ENCODE data around the gene ZP1.

The ZP1 gene

GRCh38 chr11:60834742-60835533 lies 32.4 kb upstream of the ZP1 start:
- whole genome bisulfite sequencing (ENCODE audit: insufficient coverage, insufficient read length), result no CpG with 5 or more reads among the region's 7 CpGs
- H3K27me3 ChIP-seq (ENCODE audit: control insufficient read depth, insufficient read depth, low read length), result no peaks in the 10 kb centered on the region; the same call in 1 of the 2 replicates
- H3K4me3 ChIP-seq (ENCODE audit: low read length), result no peak overlapping the region
- H3K36me3 ChIP-seq (ENCODE audit: control insufficient read depth, insufficient read depth, low read length), result no peaks in the 10 kb centered on the region
- H3K9me3 ChIP-seq (ENCODE audit: control insufficient read depth, insufficient read depth, low read length), result no peaks in the 10 kb centered on the region
- H3K27ac ChIP-seq (ENCODE audit: low read length), result no peak overlapping the region
- DNase-seq (ENCODE audit: low read depth, low spot score), result no peak
- no peaks in the 10 kb centered on the region for H3K4me1 ChIP-seq (ENCODE audit: control insufficient read depth, insufficient read depth, low read length)

- H3K4me1 ChIP-seq (ENCODE audit: control insufficient read depth, insufficient read depth, low read length), result no peaks in the 10 kb centered on the region
These were observed 31.9 kb upstream of the ZP1 start for GRCh38 chr11:60835534-60835846.

GRCh38 chr11:60836866-60837515 lies 30.4 kb upstream of the ZP1 start:
- no CpG with 5 or more reads among the region's 9 CpGs for WGBS (ENCODE audit: insufficient coverage, insufficient read length)
- Histone ChIP-seq H3K4me1 (ENCODE audit: control insufficient read depth, insufficient read depth, low read length) (no peaks in the 10 kb centered on the region), H3K36me3 (ENCODE audit: control insufficient read depth, insufficient read depth, low read length) (no peaks in the 10 kb centered on the region), H3K27me3 (ENCODE audit: control insufficient read depth, insufficient read depth, low read length) (no peaks in the 10 kb centered on the region; the same call in 1 of the 2 replicates), H3K27ac (ENCODE audit: low read length) (no peak overlapping the region), H3K9me3 (ENCODE audit: control insufficient read depth, insufficient read depth, low read length) (no peaks in the 10 kb centered on the region), H3K4me3 (ENCODE audit: low read length) (no peak overlapping the region)
- DNase-seq (ENCODE audit: low read depth, low spot score), result no peak

More at GRCh38 chr11:60835534-60835846, 31.9 kb upstream of the ZP1 start:
- no peak overlapping the region for H3K4me3 ChIP-seq (ENCODE audit: low read length)
- H3K36me3 ChIP-seq (ENCODE audit: control insufficient read depth, insufficient read depth, low read length), result no peaks in the 10 kb centered on the region
- no peak overlapping the region for H3K27ac ChIP-seq (ENCODE audit: low read length)
- WGBS (ENCODE audit: insufficient coverage, insufficient read length), result no CpG with 5 or more reads among the region's 3 CpGs
- no peaks in the 10 kb centered on the region for H3K9me3 ChIP-seq (ENCODE audit: control insufficient read depth, insufficient read depth, low read length)
- H3K27me3 ChIP-seq (ENCODE audit: control insufficient read depth, insufficient read depth, low read length), result no peaks in the 10 kb centered on the region; the same call in 1 of the 2 replicates
- DNase-seq (ENCODE audit: low read depth, low spot score), result no peak

- Histone ChIP-seq H3K4me3 (ENCODE audit: low read length) (no peak overlapping the region), H3K36me3 (ENCODE audit: control insufficient read depth, insufficient read depth, low read length) (no peaks in the 10 kb centered on the region), H3K27ac (ENCODE audit: low read length) (no peak overlapping the region), H3K9me3 (ENCODE audit: control insufficient read depth, insufficient read depth, low read length) (no peaks in the 10 kb centered on the region), H3K4me1 (ENCODE audit: control insufficient read depth, insufficient read depth, low read length) (no peaks in the 10 kb centered on the region), H3K27me3 (ENCODE audit: control insufficient read depth, insufficient read depth, low read length) (no peaks in the 10 kb centered on the region; the same call in 1 of the 2 replicates)
- WGBS (ENCODE audit: insufficient coverage, insufficient read length), result no CpG with 5 or more reads among the region's 7 CpGs
- no peak for DNase-seq (ENCODE audit: low read depth, low spot score)
These were observed 29.2 kb upstream of the ZP1 start for GRCh38 chr11:60838132-60838531.

GRCh38 chr11:60840470-60841430 lies 26.6 kb upstream of the ZP1 start:
- peaks cover 1% of the 10 kb centered on the region; the same call in 1 of the 2 replicates for H3K4me1 ChIP-seq (ENCODE audit: control insufficient read depth, insufficient read depth, low read length)
- H3K9me3 ChIP-seq (ENCODE audit: control insufficient read depth, insufficient read depth, low read length), result no peaks in the 10 kb centered on the region
- no peak overlapping the region for H3K4me3 ChIP-seq (ENCODE audit: low read length)
- H3K27me3 ChIP-seq (ENCODE audit: control insufficient read depth, insufficient read depth, low read length), result no peaks in the 10 kb centered on the region
- WGBS (ENCODE audit: insufficient coverage, insufficient read length), result no CpG with 5 or more reads among the region's 14 CpGs
- no peaks in the 10 kb centered on the region for H3K36me3 ChIP-seq (ENCODE audit: control insufficient read depth, insufficient read depth, low read length)
- no peak overlapping the region for H3K27ac ChIP-seq (ENCODE audit: low read length)
- DNase-seq (ENCODE audit: low read depth, low spot score), result no peak

GRCh38 chr11:60841797-60842667 lies 25.3 kb upstream of the ZP1 start, which contains the start of gene CCDC86:
CCDC86 (plus strand) TSS chr11:60842113; CDS start chr11:60842125, 12 bp downstream.
- Histone ChIP-seq H3K27ac (ENCODE audit: low read length) (no peak within 1 kb of the TSS), H3K4me1 (ENCODE audit: control insufficient read depth, insufficient read depth, low read length) (peaks cover 1% of the 10 kb centered on the region; the same call in 1 of the 2 replicates), H3K4me3 (ENCODE audit: low read length) (peak within 1 kb of the TSS; percentile 87), H3K36me3 (ENCODE audit: control insufficient read depth, insufficient read depth, low read length) (no peaks in the 10 kb centered on the region), H3K9me3 (ENCODE audit: control insufficient read depth, insufficient read depth, low read length) (no peaks in the 10 kb centered on the region), H3K27me3 (ENCODE audit: control insufficient read depth, insufficient read depth, low read length) (no peaks in the 10 kb centered on the region)
- DNase-seq (ENCODE audit: low read depth, low spot score), result peak; percentile 90
- no CpG with 5 or more reads among the region's 57 CpGs for WGBS (ENCODE audit: insufficient coverage, insufficient read length)

GRCh38 chr11:60842668-60843600 lies 24.4 kb upstream of the ZP1 start:
- peaks cover 1% of the 10 kb centered on the region; the same call in 1 of the 2 replicates for H3K4me1 ChIP-seq (ENCODE audit: control insufficient read depth, insufficient read depth, low read length)
- H3K27ac ChIP-seq (ENCODE audit: low read length), result no peak overlapping the region
- H3K36me3 ChIP-seq (ENCODE audit: control insufficient read depth, insufficient read depth, low read length), result no peaks in the 10 kb centered on the region; the same call in 1 of the 2 replicates
- H3K27me3 ChIP-seq (ENCODE audit: control insufficient read depth, insufficient read depth, low read length), result no peaks in the 10 kb centered on the region
- H3K9me3 ChIP-seq (ENCODE audit: control insufficient read depth, insufficient read depth, low read length), result no peaks in the 10 kb centered on the region
- H3K4me3 ChIP-seq (ENCODE audit: low read length), result peak overlapping the region; percentile 87
- WGBS (ENCODE audit: insufficient coverage, insufficient read length), result no CpG with 5 or more reads among the region's 23 CpGs
- no peak for DNase-seq (ENCODE audit: low read depth, low spot score)

- H3K27ac ChIP-seq (ENCODE audit: low read length), result no peak overlapping the region
These were observed 23.1 kb upstream of the ZP1 start for GRCh38 chr11:60844045-60844869.

More at GRCh38 chr11:60844045-60844869, 23.1 kb upstream of the ZP1 start:
- DNase-seq (ENCODE audit: low read depth, low spot score), result no peak
- Histone ChIP-seq H3K36me3 (ENCODE audit: control insufficient read depth, insufficient read depth, low read length) (peaks cover 12% of the 10 kb centered on the region), H3K27me3 (ENCODE audit: control insufficient read depth, insufficient read depth, low read length) (no peaks in the 10 kb centered on the region), H3K9me3 (ENCODE audit: control insufficient read depth, insufficient read depth, low read length) (no peaks in the 10 kb centered on the region), H3K4me1 (ENCODE audit: control insufficient read depth, insufficient read depth, low read length) (peaks cover 1% of the 10 kb centered on the region; the same call in 1 of the 2 replicates), H3K4me3 (ENCODE audit: low read length) (no peak overlapping the region)
- no CpG with 5 or more reads among the region's 10 CpGs for WGBS (ENCODE audit: insufficient coverage, insufficient read length)

Measured in iPS DF 6.9 (cell line).